T-helper 17 cell (primary cell): ENCODE results near the gene PTPRG. TPM values are rescaled to one million over a fixed set of nuclear protein-coding genes. Genes with fewer than 3 reads are reported as not detected.

Experiments used
- ATAC-seq: fragments of 150-1000 bp; cut with Tn5 transposase; 2 replicates; pipeline ENCODE4 v1.10.0; 2021; ENCODE audit warnings: mild to moderate bottlenecking, moderate library complexity
- DNase-seq, 3 donors: peaks; one replicate each; pipeline versions ENCODE4 v3.0.0 to v3.0.0-alpha.2; 2020 to 2021
- H3K9me3 ChIP-seq: one replicate; pipeline ENCODE4 v1.7.0; 2013; ENCODE audit warnings: low read length, mild to moderate bottlenecking; ENCODE audit not compliant: control insufficient read depth, poor library complexity, severe bottlenecking
- H3K27ac Mint-ChIP-seq: one replicate; pipeline ENCODE4 v1.8.0; 2022; ENCODE audit warnings: mild to moderate bottlenecking, moderate library complexity, mixed read lengths
- H3K27me3 Mint-ChIP-seq: one replicate; pipeline ENCODE4 v1.8.0; 2022; ENCODE audit warnings: mixed read lengths
- H3K36me3 Mint-ChIP-seq: one replicate; pipeline ENCODE4 v1.8.0; 2022; ENCODE audit warnings: low read depth, mixed read lengths
- H3K4me1 Mint-ChIP-seq: one replicate; pipeline ENCODE4 v1.8.0; 2022; ENCODE audit warnings: mild to moderate bottlenecking, mixed read lengths
- H3K4me3 Mint-ChIP-seq: one replicate; pipeline ENCODE4 v1.8.0; 2022; ENCODE audit warnings: mild to moderate bottlenecking, moderate library complexity, mixed read lengths
- total RNA-seq, 4 donors: library from RNA in 2 of 4; stranded (reverse) in 2 of 4; gene quantifications; one replicate each; pipeline ENCODE4 v1.2.3 and lab custom pipeline; 2022 to 2026

PTPRG gene
- total RNA-seq, 2 donors from 2014 or later, result 0.02 TPM; not detected in 1

- peaks cover 3% of the 10 kb centered on the region for H3K9me3 ChIP-seq
- Mint-ChIP-seq H3K4me1 (no peaks in the 10 kb centered on the region), H3K27me3 (no peaks in the 10 kb centered on the region), H3K4me3 (no peak overlapping the region), H3K36me3 (no peaks in the 10 kb centered on the region), H3K27ac (no peak overlapping the region)
- DNase-seq (no peak), ATAC-seq (no peak)
Measured at GRCh38 chr3:61862614-61863289, 301.4 kb downstream of the PTPRG start.

- ATAC-seq, result no peak
- H3K9me3 ChIP-seq, result peaks cover 3% of the 10 kb centered on the region
- H3K4me1 Mint-ChIP-seq, result no peaks in the 10 kb centered on the region
- H3K4me3 Mint-ChIP-seq, result no peak overlapping the region
- no peak overlapping the region for H3K27ac Mint-ChIP-seq
- DNase-seq, result no peak
- H3K27me3 Mint-ChIP-seq, result no peaks in the 10 kb centered on the region
- H3K36me3 Mint-ChIP-seq, result no peaks in the 10 kb centered on the region
Measured at GRCh38 chr3:61863579-61863978, 302.2 kb downstream of the PTPRG start.

DNA sequence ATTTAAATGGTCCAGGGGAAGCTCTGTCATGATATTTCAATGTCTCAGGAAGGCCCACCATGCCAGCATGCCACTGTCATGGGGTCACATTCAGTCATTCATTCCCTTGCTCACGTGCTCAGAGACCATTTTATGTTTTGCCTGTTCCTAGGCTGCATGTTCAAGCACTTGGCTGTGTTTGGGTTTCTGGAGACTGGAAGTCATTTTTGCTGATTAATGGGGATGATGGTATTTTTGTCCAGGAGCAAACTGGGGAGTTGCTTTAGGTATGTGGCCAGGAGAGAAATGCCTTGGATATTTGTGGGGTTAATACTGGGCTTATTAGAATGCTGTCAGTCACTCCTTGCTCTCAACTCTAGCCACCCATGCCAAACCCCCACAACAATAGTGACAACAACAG, 303.5 kb downstream of the PTPRG start:
- H3K27me3 Mint-ChIP-seq, result no peaks in the 10 kb centered on the region
- ATAC-seq (no peak), DNase-seq (no peak)
- H3K9me3 ChIP-seq, result peaks cover 3% of the 10 kb centered on the region
- no peaks in the 10 kb centered on the region for H3K36me3 Mint-ChIP-seq
- no peak overlapping the region for H3K27ac Mint-ChIP-seq
- H3K4me1 Mint-ChIP-seq, result no peaks in the 10 kb centered on the region
- no peak overlapping the region for H3K4me3 Mint-ChIP-seq

DNA sequence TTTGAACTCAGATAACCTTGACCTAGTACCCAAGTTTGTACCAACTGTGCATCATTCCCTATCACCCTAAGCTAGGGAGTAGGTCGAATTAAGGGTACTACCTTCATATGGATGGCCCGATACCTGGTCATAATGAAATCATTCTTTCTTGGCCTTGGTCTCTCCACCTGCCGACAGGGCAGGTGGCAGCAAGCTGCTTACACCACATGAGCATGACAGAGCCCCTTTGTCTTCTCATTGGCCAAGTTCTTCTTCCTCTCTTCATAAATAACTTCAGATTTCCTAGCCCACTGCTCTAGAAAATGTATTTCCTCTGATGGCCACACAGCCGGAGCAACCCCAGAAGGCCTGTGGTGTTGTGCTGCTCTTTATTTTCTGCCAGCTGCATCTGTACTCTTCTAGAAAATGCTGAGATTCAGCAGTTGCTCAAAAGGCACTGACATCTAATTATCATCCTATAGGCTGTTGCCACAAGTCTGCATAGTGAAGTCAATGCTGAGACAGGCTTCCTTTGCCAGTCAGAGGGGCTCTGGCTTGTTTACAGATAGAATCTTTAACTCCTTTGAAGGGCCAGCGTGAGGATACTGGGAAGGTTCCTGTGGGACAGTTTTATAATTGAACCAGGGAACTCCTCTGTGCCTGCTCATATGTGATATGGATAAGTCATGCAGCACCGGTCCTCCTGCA, 304.2 kb downstream of the PTPRG start:
- no peaks in the 10 kb centered on the region for H3K36me3 Mint-ChIP-seq
- H3K4me1 Mint-ChIP-seq, result no peaks in the 10 kb centered on the region
- no peak overlapping the region for H3K4me3 Mint-ChIP-seq
- H3K27me3 Mint-ChIP-seq, result no peaks in the 10 kb centered on the region
- no peak overlapping the region for H3K27ac Mint-ChIP-seq
- ATAC-seq, result no peak
- no peaks in the 10 kb centered on the region for H3K9me3 ChIP-seq
- DNase-seq, result no peak

DNA sequence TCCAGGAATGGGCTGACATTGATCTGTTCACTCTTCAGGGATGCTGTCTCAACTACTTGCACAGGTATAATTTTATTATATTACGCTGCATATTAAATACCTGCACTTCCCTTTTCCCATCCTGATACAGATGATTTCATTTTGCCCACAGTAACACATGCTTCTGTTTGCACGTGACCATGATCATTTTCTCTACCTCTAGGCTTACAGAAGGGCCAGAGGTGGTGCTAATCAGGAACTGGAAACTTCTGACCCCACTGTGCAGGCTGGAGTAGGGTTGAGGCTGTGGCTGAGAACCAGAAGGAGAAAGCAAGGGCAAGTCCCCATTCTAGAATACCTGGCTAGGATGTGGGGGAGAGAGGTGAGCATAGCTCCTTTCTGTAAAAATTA, 304.8 kb downstream of the PTPRG start:
- ATAC-seq, result no peak
- DNase-seq, result no peak
- Mint-ChIP-seq H3K4me1 (no peaks in the 10 kb centered on the region), H3K4me3 (no peak overlapping the region), H3K27ac (no peak overlapping the region), H3K36me3 (no peaks in the 10 kb centered on the region), H3K27me3 (no peaks in the 10 kb centered on the region)
- no peaks in the 10 kb centered on the region for H3K9me3 ChIP-seq

GRCh38 chr3:61866961-61867461, 305.6 kb downstream of the PTPRG start:
- no peak overlapping the region for H3K27ac Mint-ChIP-seq
- no peaks in the 10 kb centered on the region for H3K9me3 ChIP-seq
- no peaks in the 10 kb centered on the region for H3K4me1 Mint-ChIP-seq
- H3K36me3 Mint-ChIP-seq, result no peaks in the 10 kb centered on the region
- ATAC-seq (no peak), DNase-seq (no peak)
- peaks cover 2% of the 10 kb centered on the region for H3K27me3 Mint-ChIP-seq
- H3K4me3 Mint-ChIP-seq, result no peak overlapping the region

DNA sequence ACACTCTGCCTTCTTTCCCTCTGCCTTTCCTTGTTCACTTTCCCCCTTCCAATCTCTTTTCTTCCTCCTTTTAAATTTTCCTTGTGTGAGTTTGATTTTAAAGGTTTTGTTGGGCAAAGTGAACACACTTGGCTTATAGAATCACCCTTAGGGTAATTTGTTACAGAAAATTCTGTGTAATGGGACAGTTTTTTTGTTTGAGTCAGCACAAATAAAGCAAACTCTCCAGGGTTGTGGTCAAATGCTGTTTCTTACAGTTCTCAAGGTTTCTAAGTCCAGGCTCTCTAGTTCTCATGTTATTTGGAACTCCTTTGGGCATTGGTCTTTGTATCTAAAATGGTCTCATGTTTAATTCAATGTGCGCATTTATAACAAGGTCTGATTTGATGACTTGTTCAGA, 307.1 kb downstream of the PTPRG start:
- Mint-ChIP-seq H3K36me3 (no peaks in the 10 kb centered on the region), H3K4me1 (no peaks in the 10 kb centered on the region)

GRCh38 chr3:61869371-61869770, 308.0 kb downstream of the PTPRG start:
- Mint-ChIP-seq H3K27me3 (peaks cover 4% of the 10 kb centered on the region), H3K27ac (no peak overlapping the region), H3K4me3 (no peak overlapping the region), H3K36me3 (no peaks in the 10 kb centered on the region), H3K4me1 (no peaks in the 10 kb centered on the region)
- H3K9me3 ChIP-seq, result no peaks in the 10 kb centered on the region
- ATAC-seq (no peak), DNase-seq (no peak)

More for the DNA sequence above, 307.1 kb downstream of the PTPRG start:
- DNase-seq (no peak), ATAC-seq (no peak)
- peaks cover 4% of the 10 kb centered on the region for H3K27me3 Mint-ChIP-seq
- H3K4me3 Mint-ChIP-seq, result no peak overlapping the region
- H3K9me3 ChIP-seq, result no peaks in the 10 kb centered on the region
- no peak overlapping the region for H3K27ac Mint-ChIP-seq

- H3K4me3 Mint-ChIP-seq, result no peak overlapping the region
- DNase-seq (no peak), ATAC-seq (no peak)
- H3K27ac Mint-ChIP-seq, result no peak overlapping the region
- H3K9me3 ChIP-seq, result no peaks in the 10 kb centered on the region
- H3K4me1 Mint-ChIP-seq, result no peaks in the 10 kb centered on the region
- peaks cover 4% of the 10 kb centered on the region for H3K27me3 Mint-ChIP-seq
- H3K36me3 Mint-ChIP-seq, result no peaks in the 10 kb centered on the region
Measured at GRCh38 chr3:61871644-61872043, 310.3 kb downstream of the PTPRG start.

DNA sequence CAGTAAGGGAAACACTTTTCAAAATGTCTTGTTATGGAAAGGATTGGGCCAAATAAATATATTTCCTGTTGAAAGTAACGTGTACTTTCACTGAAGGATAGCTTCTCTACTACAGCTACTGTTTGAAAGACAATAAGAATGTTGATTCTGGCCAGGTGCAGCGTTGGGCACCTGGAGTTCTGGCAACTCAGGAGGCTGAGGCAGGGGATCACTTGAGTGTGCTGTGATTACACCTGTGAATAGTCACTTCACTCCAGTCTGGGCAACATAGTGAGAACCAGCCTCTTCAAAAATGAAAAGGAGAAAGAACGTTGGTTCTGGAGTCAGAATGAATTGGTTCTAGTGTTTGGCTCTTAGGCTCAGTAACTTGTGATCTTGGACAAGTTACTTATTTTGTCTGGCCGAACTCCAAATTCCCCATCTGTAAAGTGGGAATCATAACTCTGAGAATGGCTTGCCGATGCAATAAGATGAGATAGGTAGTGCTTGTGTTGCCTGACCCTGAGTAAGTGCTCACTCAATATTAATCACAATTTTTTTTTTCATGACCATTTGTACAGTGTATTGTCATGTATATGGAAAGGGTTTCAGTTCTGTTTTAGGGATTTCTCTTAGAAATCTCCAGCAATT, 310.8 kb downstream of the PTPRG start:
- H3K27me3 Mint-ChIP-seq, result peaks cover 4% of the 10 kb centered on the region
- ATAC-seq (no peak), DNase-seq (no peak)
- H3K4me1 Mint-ChIP-seq, result no peaks in the 10 kb centered on the region
- no peak overlapping the region for H3K4me3 Mint-ChIP-seq
- no peaks in the 10 kb centered on the region for H3K36me3 Mint-ChIP-seq
- no peaks in the 10 kb centered on the region for H3K9me3 ChIP-seq
- H3K27ac Mint-ChIP-seq, result no peak overlapping the region

DNA sequence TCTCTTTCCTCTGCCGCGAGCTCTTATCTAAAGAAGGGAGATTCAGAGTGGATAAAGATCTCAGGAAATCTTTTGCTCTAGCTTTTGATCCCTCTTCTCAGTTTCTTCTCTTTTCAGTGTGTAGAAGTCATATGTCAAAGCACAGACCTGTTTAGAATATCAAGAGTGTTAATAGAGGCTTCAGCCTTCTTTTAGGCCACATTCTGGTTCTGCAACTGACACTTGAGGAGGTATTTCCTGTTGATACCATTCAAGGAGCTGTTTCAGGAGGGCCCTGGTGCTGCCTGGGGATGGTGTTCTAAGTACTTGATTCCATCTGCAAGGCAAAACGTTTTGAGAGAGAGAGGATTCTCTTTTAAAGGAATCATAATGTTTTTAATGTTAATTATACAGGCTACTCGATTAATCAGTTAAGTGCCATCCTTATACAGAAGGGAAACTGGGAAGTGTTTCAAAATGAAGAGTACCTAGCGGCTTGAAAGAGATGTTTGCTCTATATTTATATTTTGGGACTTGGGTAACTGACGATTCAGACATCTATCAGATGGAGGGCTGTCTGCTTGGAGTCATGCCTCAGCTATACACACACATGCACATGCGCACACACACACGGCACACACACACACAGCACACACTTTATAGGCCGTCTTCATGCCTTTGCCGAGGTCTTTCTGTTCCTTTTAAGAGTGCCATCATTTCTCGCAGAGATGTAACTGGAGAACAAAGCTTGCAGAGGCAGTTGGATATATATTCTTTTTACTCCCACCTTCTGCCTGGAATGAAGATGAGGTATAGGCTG, 313.9 kb downstream of the PTPRG start:
- no peaks in the 10 kb centered on the region for H3K9me3 ChIP-seq

GRCh38 chr3:61875976-61876671, 314.8 kb downstream of the PTPRG start:
- H3K4me3 Mint-ChIP-seq, result no peak overlapping the region
- no peak for ATAC-seq

More for the DNA sequence above, 313.9 kb downstream of the PTPRG start:
- Mint-ChIP-seq H3K36me3 (no peaks in the 10 kb centered on the region), H3K4me3 (no peak overlapping the region), H3K27me3 (peaks cover 4% of the 10 kb centered on the region), H3K27ac (no peak overlapping the region), H3K4me1 (no peaks in the 10 kb centered on the region)
- DNase-seq (no peak), ATAC-seq (no peak)

More at GRCh38 chr3:61875976-61876671, 314.8 kb downstream of the PTPRG start:
- no peak for DNase-seq
- no peaks in the 10 kb centered on the region for H3K36me3 Mint-ChIP-seq
- H3K27me3 Mint-ChIP-seq, result peaks cover 4% of the 10 kb centered on the region
- no peaks in the 10 kb centered on the region for H3K9me3 ChIP-seq
- no peaks in the 10 kb centered on the region for H3K4me1 Mint-ChIP-seq
- no peak overlapping the region for H3K27ac Mint-ChIP-seq
